Measurements from ENCODE around the gene BICD1.

BICD1 gene

GRCh38 chr12:32240162-32240561, 133.5 kb downstream of the BICD1 start:
- TF ChIP-seq Cebpa-rat (IDR thresholded peaks at IDR 0.05): no peak

GRCh38 chr12:32240831-32241230, 134.2 kb downstream of the BICD1 start:
- no peaks in the 10 kb centered on the region for H3K27me3 ChIP-seq
- H3K9ac ChIP-seq: no peak overlapping the region

More at GRCh38 chr12:32240162-32240561, 133.5 kb downstream of the BICD1 start:
- Histone ChIP-seq H3K27me3 (no peaks in the 10 kb centered on the region), H3K9me3 (replicated peaks in 1 of 11) (peaks cover 23 to 34% (median 29%) of the 10 kb centered on the region in 11 experiments), H3K36me3 (peaks cover 13 to 24% (median 19%) of the 10 kb centered on the region in 11 experiments; a peak in 21 of 22 replicates), H3K4me1 (no peaks in the 10 kb centered on the region), H3K4me2 (no peak overlapping the region), H4K20me1 (no peaks in the 10 kb centered on the region), H3K9ac (no peak overlapping the region), H3K27ac (no peak overlapping the region), H3K4me3 (no peak overlapping the region)

GRCh38 chr12:32242641-32243040, 136.0 kb downstream of the BICD1 start:
- no peaks in the 10 kb centered on the region for H4K20me1 ChIP-seq
- H3K4me2 ChIP-seq: no peak overlapping the region
- no peak overlapping the region for H3K27ac ChIP-seq
- no peaks in the 10 kb centered on the region for H3K27me3 ChIP-seq
- H3K9me3 ChIP-seq (replicated peaks in 1 of 11): peaks cover 17 to 30% (median 24%) of the 10 kb centered on the region in 11 experiments
- no peaks in the 10 kb centered on the region for H3K4me1 ChIP-seq
- H3K4me3 ChIP-seq: no peak overlapping the region
- peaks cover 3 to 22% (median 14%) of the 10 kb centered on the region in 11 experiments; a peak in 16 of 22 replicates for H3K36me3 ChIP-seq
- TF ChIP-seq Cebpa-rat (IDR thresholded peaks at IDR 0.05): no peak
- H3K9ac ChIP-seq: no peak overlapping the region

More at GRCh38 chr12:32240831-32241230, 134.2 kb downstream of the BICD1 start:
- Histone ChIP-seq H4K20me1 (no peaks in the 10 kb centered on the region), H3K36me3 (peaks cover 13 to 24% (median 19%) of the 10 kb centered on the region in 11 experiments; a peak in 21 of 22 replicates), H3K4me2 (no peak overlapping the region), H3K9me3 (replicated peaks in 1 of 11) (peaks cover 23 to 32% (median 27%) of the 10 kb centered on the region in 11 experiments), H3K27ac (no peak overlapping the region), H3K4me1 (no peaks in the 10 kb centered on the region), H3K4me3 (no peak overlapping the region)
- TF ChIP-seq Cebpa-rat (IDR thresholded peaks at IDR 0.05): no peak

- Histone ChIP-seq H3K9me3 (replicated peaks in 1 of 11) (peaks cover 22 to 35% (median 30%) of the 10 kb centered on the region in 11 experiments), H3K36me3 (peaks cover 0 to 37% (median 12%) of the 10 kb centered on the region in 11 experiments; a peak in 13 of 22 replicates), H3K27me3 (no peaks in the 10 kb centered on the region), H3K4me3 (no peak overlapping the region), H3K4me2 (no peak overlapping the region), H4K20me1 (no peaks in the 10 kb centered on the region), H3K4me1 (peaks cover 0 to 11% (median 0%) of the 10 kb centered on the region in 10 experiments; a peak in 3 of 20 replicates), H3K9ac (no peak overlapping the region), H3K27ac (peak overlapping the region in 1 of 11 experiments; percentile 10; a peak in 1 of 22 replicates)
- no peak for TF ChIP-seq Cebpa-rat (IDR thresholded peaks at IDR 0.05)
These were observed 141.9 kb downstream of the BICD1 start for GRCh38 chr12:32248441-32249140.

- TF ChIP-seq Cebpa-rat (IDR thresholded peaks at IDR 0.05): no peak
- peaks cover 0 to 46% (median 12%) of the 10 kb centered on the region in 11 experiments; a peak in 14 of 22 replicates for H3K36me3 ChIP-seq
- peaks cover 0 to 11% (median 0%) of the 10 kb centered on the region in 10 experiments; a peak in 3 of 20 replicates for H3K4me1 ChIP-seq
- H3K9me3 ChIP-seq (replicated peaks in 1 of 11): peaks cover 22 to 35% (median 30%) of the 10 kb centered on the region in 11 experiments
- H3K27me3 ChIP-seq: no peaks in the 10 kb centered on the region
- no peak overlapping the region for H3K9ac ChIP-seq
- H3K4me3 ChIP-seq: no peak overlapping the region
- H3K27ac ChIP-seq: no peak overlapping the region
- no peaks in the 10 kb centered on the region for H4K20me1 ChIP-seq
- no peak overlapping the region for H3K4me2 ChIP-seq
These were observed 143.1 kb downstream of the BICD1 start for GRCh38 chr12:32249777-32250176.

- no peak overlapping the region for H3K9ac ChIP-seq
These were observed 145.8 kb downstream of the BICD1 start for GRCh38 chr12:32252199-32253073.

GRCh38 chr12:32253154-32253790, 146.6 kb downstream of the BICD1 start:
- no peak overlapping the region for H3K27ac ChIP-seq
- no peak overlapping the region for H3K9ac ChIP-seq
- TF ChIP-seq Cebpa-rat (IDR thresholded peaks at IDR 0.05): no peak
- no peaks in the 10 kb centered on the region for H3K27me3 ChIP-seq
- H3K4me1 ChIP-seq: peaks cover 0 to 11% (median 0%) of the 10 kb centered on the region in 10 experiments; a peak in 3 of 20 replicates
- H3K4me2 ChIP-seq: no peak overlapping the region
- H3K4me3 ChIP-seq: no peak overlapping the region
- peaks cover 0 to 30% (median 4%) of the 10 kb centered on the region in 11 experiments; a peak in 11 of 22 replicates for H3K36me3 ChIP-seq
- no peaks in the 10 kb centered on the region for H4K20me1 ChIP-seq
- H3K9me3 ChIP-seq (replicated peaks in 1 of 11): peaks cover 9 to 27% (median 22%) of the 10 kb centered on the region in 11 experiments

More at GRCh38 chr12:32252199-32253073, 145.8 kb downstream of the BICD1 start:
- H4K20me1 ChIP-seq: no peaks in the 10 kb centered on the region
- peaks cover 16 to 27% (median 23%) of the 10 kb centered on the region in 11 experiments for H3K9me3 ChIP-seq (replicated peaks in 1 of 11)
- no peak overlapping the region for H3K27ac ChIP-seq
- peaks cover 0 to 11% (median 0%) of the 10 kb centered on the region in 10 experiments; a peak in 3 of 20 replicates for H3K4me1 ChIP-seq
- no peak overlapping the region for H3K4me3 ChIP-seq
- H3K27me3 ChIP-seq: no peaks in the 10 kb centered on the region
- peaks cover 0 to 39% (median 6%) of the 10 kb centered on the region in 11 experiments; a peak in 12 of 22 replicates for H3K36me3 ChIP-seq
- no peak for TF ChIP-seq Cebpa-rat (IDR thresholded peaks at IDR 0.05)
- no peak overlapping the region for H3K4me2 ChIP-seq

GRCh38 chr12:32254260-32254956, 147.8 kb downstream of the BICD1 start:
- H3K4me3 ChIP-seq: no peak overlapping the region
- peaks cover 0 to 6% (median 0%) of the 10 kb centered on the region in 10 experiments; a peak in 3 of 20 replicates for H3K4me1 ChIP-seq
- H4K20me1 ChIP-seq: no peaks in the 10 kb centered on the region
- peaks cover 0 to 20% (median 13%) of the 10 kb centered on the region in 11 experiments; a peak in 14 of 22 replicates for H3K9me3 ChIP-seq (replicated peaks in 1 of 11)
- H3K9ac ChIP-seq: no peak overlapping the region
- no peaks in the 10 kb centered on the region for H3K27me3 ChIP-seq
- H3K4me2 ChIP-seq: no peak overlapping the region
- no peak overlapping the region for H3K27ac ChIP-seq
- peaks cover 0 to 19% (median 4%) of the 10 kb centered on the region in 11 experiments; a peak in 9 of 22 replicates for H3K36me3 ChIP-seq
- TF ChIP-seq Cebpa-rat (IDR thresholded peaks at IDR 0.05): no peak
